OCI-LY3 (cell line): Measurements from ENCODE around the gene DNAJC8.
A peak's percentile ranks its signal among the peaks of the same experiment; 100 is the strongest.

Source experiments
- H2AFZ ChIP-seq: fragments of 200-600, 300-600 bp; shearing (Covaris generic); 2 replicates; pipeline ENCODE4 v1.6.0; 2014; ENCODE audit warnings: antibody characterized with exemption, low read depth, low read length
- H3K27ac ChIP-seq: fragments of 200-600, 300-600 bp; sonication (generic); 2 replicates; pipeline ENCODE4 v1.5.1; 2014; ENCODE audit warnings: mild to moderate bottlenecking, low read length, moderate library complexity, mixed read lengths
- H3K27me3 ChIP-seq: fragments of 200-600, 300-600 bp; sonication (generic); 2 replicates; pipeline ENCODE4 v1.6.1; 2014; ENCODE audit warnings: low read depth, low read length, mixed read lengths
- H3K36me3 ChIP-seq: fragments of 200-600, 300-600 bp; sonication (generic); replicated peaks from 2 replicates; pipeline ENCODE3; 2014; ENCODE audit warnings: low read depth, low read length, mixed read lengths
- H3K4me1 ChIP-seq: fragments of 300-600, 200-600 bp; sonication (generic); 2 replicates; pipeline ENCODE4 v1.6.1; 2014; ENCODE audit warnings: low read length, mixed read lengths
- H3K4me2 ChIP-seq: fragments of 200-600, 300-600 bp; sonication (generic); 2 replicates; pipeline ENCODE4 v1.6.1; 2014; ENCODE audit warnings: low read length, mixed read lengths
- H3K4me3 ChIP-seq: fragments of 300-600, 200-600 bp; sonication (generic); 2 replicates; pipeline ENCODE4 v1.5.1; 2014; ENCODE audit warnings: antibody characterized with exemption, mild to moderate bottlenecking, low read length, moderate library complexity
- H3K79me2 ChIP-seq: fragments of 300-600, 200-600 bp; shearing (Covaris generic); 2 replicates; pipeline ENCODE4 v1.6.1; 2014; ENCODE audit warnings: mild to moderate bottlenecking, low read length, mixed read lengths
- H3K9ac ChIP-seq: fragments of 300-600, 200-600 bp; shearing (Covaris generic); 2 replicates; pipeline ENCODE4 v1.6.0; 2014; ENCODE audit warnings: mild to moderate bottlenecking, low read length, moderate library complexity
- H3K9me3 ChIP-seq: fragments of 200-600, 300-600 bp; shearing (Covaris generic); 2 replicates; pipeline ENCODE4 v1.6.1; 2014; ENCODE audit warnings: low read length, mixed read lengths; ENCODE audit not compliant: insufficient read depth
- H4K20me1 ChIP-seq: fragments of 200-600, 300-600 bp; sonication (generic); 2 replicates; pipeline ENCODE4 v1.6.1; 2016; ENCODE audit warnings: low read length, mixed read lengths; ENCODE audit not compliant: insufficient read depth
- EZH2phosphoT487 ChIP-seq: fragments of 200-600 bp; shearing (Covaris generic); IDR thresholded peaks from 2 replicates; pipeline ENCODE4 v1.6.1; 2018; ENCODE audit warnings: antibody characterized with exemption, mixed run types, low read depth
- TF ChIP-seq, protein P1 (sequence below): fragments of 200-600, 300-600 bp; sonication (generic); IDR thresholded peaks from 2 replicates; pipeline ENCODE4 v1.5.1; 2014; ENCODE audit warnings: antibody characterized with exemption, low read length, low read depth

Gene DNAJC8

DNA sequence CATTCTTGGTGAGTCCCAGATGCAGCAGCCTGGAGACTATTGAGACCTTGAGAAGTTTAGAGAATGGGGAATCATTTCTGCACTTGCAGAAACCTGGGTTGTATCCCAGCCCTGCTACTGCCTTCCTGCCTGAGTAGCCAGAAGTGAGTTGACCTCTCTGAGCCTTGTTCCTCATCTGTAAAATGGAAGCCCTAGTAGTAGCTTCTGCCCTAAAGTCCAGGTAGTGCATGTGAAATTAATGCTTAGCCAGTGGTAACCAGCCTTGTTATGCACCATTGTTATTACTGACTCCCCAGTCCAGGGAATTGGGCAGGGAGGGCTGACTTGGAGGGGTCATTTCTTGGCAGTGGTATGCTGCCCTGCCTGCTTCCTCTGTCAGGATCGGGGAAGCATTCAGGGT, 32.1 kb upstream of the DNAJC8 start:
- Histone ChIP-seq H3K36me3 (no peaks in the 10 kb centered on the region), H3K9ac (no peak overlapping the region), H3K79me2 (peaks cover 26% of the 10 kb centered on the region), H3K27me3 (no peaks in the 10 kb centered on the region), H3K9me3 (no peaks in the 10 kb centered on the region), H3K4me1 (peaks cover 6% of the 10 kb centered on the region), H3K4me3 (no peak overlapping the region), H4K20me1 (peaks cover 8% of the 10 kb centered on the region; the same call in 1 of the 2 replicates), H2AFZ (no peak overlapping the region), H3K27ac (no peak overlapping the region), H3K4me2 (no peak overlapping the region)
- no peak for TF ChIP-seq EZH2phosphoT487
- TF ChIP-seq, protein P1, sequence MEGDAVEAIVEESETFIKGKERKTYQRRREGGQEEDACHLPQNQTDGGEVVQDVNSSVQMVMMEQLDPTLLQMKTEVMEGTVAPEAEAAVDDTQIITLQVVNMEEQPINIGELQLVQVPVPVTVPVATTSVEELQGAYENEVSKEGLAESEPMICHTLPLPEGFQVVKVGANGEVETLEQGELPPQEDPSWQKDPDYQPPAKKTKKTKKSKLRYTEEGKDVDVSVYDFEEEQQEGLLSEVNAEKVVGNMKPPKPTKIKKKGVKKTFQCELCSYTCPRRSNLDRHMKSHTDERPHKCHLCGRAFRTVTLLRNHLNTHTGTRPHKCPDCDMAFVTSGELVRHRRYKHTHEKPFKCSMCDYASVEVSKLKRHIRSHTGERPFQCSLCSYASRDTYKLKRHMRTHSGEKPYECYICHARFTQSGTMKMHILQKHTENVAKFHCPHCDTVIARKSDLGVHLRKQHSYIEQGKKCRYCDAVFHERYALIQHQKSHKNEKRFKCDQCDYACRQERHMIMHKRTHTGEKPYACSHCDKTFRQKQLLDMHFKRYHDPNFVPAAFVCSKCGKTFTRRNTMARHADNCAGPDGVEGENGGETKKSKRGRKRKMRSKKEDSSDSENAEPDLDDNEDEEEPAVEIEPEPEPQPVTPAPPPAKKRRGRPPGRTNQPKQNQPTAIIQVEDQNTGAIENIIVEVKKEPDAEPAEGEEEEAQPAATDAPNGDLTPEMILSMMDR, result no peak

DNA sequence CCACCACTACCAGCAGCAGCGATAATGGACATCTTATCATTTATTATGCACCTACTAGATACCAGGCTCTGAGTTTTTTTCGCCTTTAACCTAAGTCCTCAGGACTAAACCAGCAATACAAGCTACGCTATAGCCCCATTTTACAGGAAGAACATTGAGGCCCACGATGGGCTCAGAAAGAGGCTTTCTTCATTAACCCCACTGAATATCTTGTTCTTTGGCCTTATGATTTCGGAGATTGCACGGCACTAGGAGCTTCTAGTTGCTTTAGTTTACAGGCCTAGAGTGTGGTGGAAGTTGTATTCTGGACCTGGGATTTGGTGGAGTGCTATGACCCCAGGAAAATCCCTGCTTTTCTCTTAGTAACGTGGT, 28.0 kb upstream of the DNAJC8 start:
- peak overlapping the region; percentile 96 for H3K4me3 ChIP-seq
- peak overlapping the region; percentile 87 for H3K4me2 ChIP-seq
- TF ChIP-seq, protein P1, result no peak
- TF ChIP-seq EZH2phosphoT487, result no peak
- no peak overlapping the region for H3K27ac ChIP-seq
- no peaks in the 10 kb centered on the region for H3K27me3 ChIP-seq
- H4K20me1 ChIP-seq, result no peaks in the 10 kb centered on the region
- H3K9ac ChIP-seq, result no peak overlapping the region
- H3K79me2 ChIP-seq, result peaks cover 19% of the 10 kb centered on the region
- no peaks in the 10 kb centered on the region for H3K9me3 ChIP-seq
- H2AFZ ChIP-seq, result no peak overlapping the region
- no peaks in the 10 kb centered on the region for H3K36me3 ChIP-seq
- H3K4me1 ChIP-seq, result peaks cover 16% of the 10 kb centered on the region

DNA sequence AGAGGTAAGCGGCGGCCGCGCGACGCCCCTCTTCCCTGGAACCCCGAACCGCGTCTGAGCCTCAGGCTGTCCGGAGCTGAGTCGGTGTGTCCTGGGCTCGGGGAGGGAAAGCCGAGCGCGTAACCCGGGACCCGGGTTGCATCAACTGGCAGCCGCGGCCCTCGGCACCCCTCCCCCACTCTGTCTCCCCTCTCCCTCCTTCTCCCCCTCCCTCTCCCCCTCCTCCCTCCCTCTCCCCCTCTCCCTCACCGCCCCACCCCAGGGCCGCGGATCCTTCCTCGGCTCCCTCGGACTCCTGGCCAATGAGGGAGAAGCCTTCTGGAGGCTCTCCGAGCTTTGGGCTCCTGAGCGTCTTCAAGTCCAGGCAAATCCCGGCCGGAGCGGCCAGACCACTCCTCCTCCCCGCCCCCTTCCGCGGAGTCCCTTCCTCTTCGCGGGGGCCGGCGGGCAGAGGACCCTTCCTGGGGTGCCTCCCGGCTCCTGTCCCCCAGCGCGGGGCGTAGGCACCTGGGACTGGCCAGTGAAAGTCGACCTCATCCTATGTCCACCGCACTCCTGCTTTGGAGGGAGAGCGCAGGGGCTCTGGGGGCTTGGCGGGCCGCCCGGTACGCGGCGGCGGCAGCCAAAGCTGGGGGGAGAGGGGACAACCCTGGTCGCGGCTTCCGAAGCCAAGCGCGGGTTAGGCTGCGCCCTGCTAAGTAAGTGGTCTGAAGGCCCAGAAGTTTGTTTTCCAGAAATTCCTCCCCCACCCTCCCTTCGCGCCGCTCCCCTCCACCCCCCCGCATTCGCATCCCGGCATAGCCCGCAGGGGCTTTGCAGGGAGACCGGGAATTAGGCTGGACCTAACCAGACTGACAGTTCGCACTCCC, 27.3 kb upstream of the DNAJC8 start:
- peak overlapping the region; percentile 96 for H3K4me3 ChIP-seq
- H3K9ac ChIP-seq, result peak overlapping the region; percentile 77
- H3K27me3 ChIP-seq, result no peaks in the 10 kb centered on the region
- H3K27ac ChIP-seq, result no peak overlapping the region
- no peaks in the 10 kb centered on the region for H4K20me1 ChIP-seq
- H3K4me2 ChIP-seq, result peak overlapping the region; percentile 87
- H3K4me1 ChIP-seq, result peaks cover 16% of the 10 kb centered on the region
- peaks cover 19% of the 10 kb centered on the region for H3K79me2 ChIP-seq
- peak overlapping the region; percentile 36; the same call in 1 of the 2 replicates for H2AFZ ChIP-seq
- H3K36me3 ChIP-seq, result no peaks in the 10 kb centered on the region
- TF ChIP-seq, protein P1, result no peak
- TF ChIP-seq EZH2phosphoT487, result no peak
- H3K9me3 ChIP-seq, result no peaks in the 10 kb centered on the region

DNA sequence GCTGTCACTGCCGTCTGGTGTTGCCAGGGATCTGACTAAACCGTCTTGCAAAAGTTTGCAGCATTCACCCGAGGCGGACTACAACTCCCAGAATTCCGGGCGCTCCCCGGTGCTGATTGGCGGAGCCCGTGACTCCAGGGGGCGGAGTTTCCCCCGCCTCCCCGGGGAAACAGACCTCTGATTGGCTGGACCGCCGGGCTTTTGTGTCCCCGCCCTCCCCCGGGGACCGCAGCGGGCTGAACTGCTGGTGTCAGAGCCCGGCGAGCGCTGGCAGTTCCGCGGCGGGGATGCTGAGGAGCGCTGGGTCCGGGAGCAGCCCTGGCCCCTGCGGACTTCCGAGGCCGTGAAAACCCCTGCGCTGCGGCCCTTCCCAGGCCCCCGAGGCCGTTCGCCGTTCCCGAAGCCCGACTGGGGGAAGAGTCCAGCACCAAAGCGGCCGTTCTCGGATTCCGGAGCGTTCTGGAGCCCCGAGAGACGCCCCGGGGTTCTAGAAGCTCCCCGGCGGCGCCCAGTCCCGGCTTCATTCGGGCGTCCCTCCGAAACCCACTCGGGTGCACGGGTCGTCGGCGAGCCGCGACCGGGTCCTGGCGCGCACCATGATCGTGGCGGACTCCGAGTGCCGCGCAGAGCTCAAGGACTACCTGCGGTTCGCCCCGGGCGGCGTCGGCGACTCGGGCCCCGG, 26.6 kb upstream of the DNAJC8 start, which contains the start of gene SESN2:
TSS of gene SESN2 (plus strand) at position 267 of the 682 bp plus-strand sequence. CDS start at position 597, 330 bp downstream.
- peaks cover 19% of the 10 kb centered on the region for H3K79me2 ChIP-seq

More for the DNA sequence above, 26.6 kb upstream of the DNAJC8 start, which contains the start of gene SESN2:
- peak within 1 kb of the TSS; percentile 80 for H2AFZ ChIP-seq
- H3K9me3 ChIP-seq, result no peaks in the 10 kb centered on the region
- no peaks in the 10 kb centered on the region for H4K20me1 ChIP-seq
- TF ChIP-seq, protein P1, result no peak
- TF ChIP-seq EZH2phosphoT487, result no peak
- peak within 1 kb of the TSS; percentile 96 for H3K4me3 ChIP-seq
- H3K27ac ChIP-seq, result no peak within 1 kb of the TSS
- peak within 1 kb of the TSS; percentile 87 for H3K4me2 ChIP-seq
- no peaks in the 10 kb centered on the region for H3K36me3 ChIP-seq
- no peaks in the 10 kb centered on the region for H3K27me3 ChIP-seq
- H3K9ac ChIP-seq, result peak within 1 kb of the TSS; percentile 77
- peaks cover 16% of the 10 kb centered on the region for H3K4me1 ChIP-seq
